OCI-LY7 (cell line): ENCODE results near the gene ZNF276. TPM values are rescaled to one million over a fixed set of nuclear protein-coding genes. Genes with fewer than 3 reads are reported as not detected.

Source experiments
- BruUV-seq: library from RNA; stranded (reverse); fragments of 400-500 nt; replicated peaks from 2 replicates; lab custom pipeline; 2021; lab: Mats Ljungman, UMichigan
- CTCF ChIA-PET: fragments of 300-600 bp; sonication (Branson Sonifier 250); formaldehyde crosslinking; loops from one replicate; lab custom pipeline; 2022; ENCODE audit warnings: antibody characterized with exemption; ENCODE audit not compliant: unreplicated experiment; lab: Charles Lee
- POLR2A ChIA-PET: fragments of 300-600 bp; sonication (Branson Sonifier 250); formaldehyde crosslinking; loops from one replicate; lab custom pipeline; 2022; ENCODE audit warnings: antibody characterized with exemption; lab: Charles Lee
- DNase-seq: peaks from one replicate; pipeline ENCODE4 v3.0.0-alpha.2; 2015; ENCODE audit warnings: low spot score
- H2AFZ ChIP-seq: fragments of 200-600 bp; sonication (generic), shearing (Covaris generic); 2 replicates; pipeline ENCODE4 v1.6.1; 2014; ENCODE audit warnings: mild to moderate bottlenecking, antibody characterized with exemption, low read length, moderate library complexity
- H3K27ac ChIP-seq: fragments of 200-600 bp; sonication (generic); 2 replicates; pipeline ENCODE4 v1.5.1; 2014; ENCODE audit warnings: mixed run types, low read depth, mild to moderate bottlenecking, moderate library complexity, low read length, inconsistent platforms; ENCODE audit not compliant: poor library complexity, severe bottlenecking
- H3K36me3 ChIP-seq: fragments of 200-600 bp; sonication (generic); 2 replicates; pipeline ENCODE4 v1.6.1; 2014; ENCODE audit warnings: mild to moderate bottlenecking, antibody characterized with exemption, low read length, moderate library complexity, mixed read lengths; ENCODE audit not compliant: insufficient read depth
- H3K4me1 ChIP-seq: fragments of 200-600 bp; sonication (generic); 2 replicates; pipeline ENCODE4 v1.5.1; 2014; ENCODE audit warnings: mild to moderate bottlenecking, low read length; ENCODE audit not compliant: insufficient read depth, poor library complexity, severe bottlenecking
- H3K4me2 ChIP-seq: fragments of 200-600 bp; sonication (generic); 2 replicates; pipeline ENCODE4 v1.6.1; 2014; ENCODE audit warnings: mild to moderate bottlenecking, low read length
- H3K4me3 ChIP-seq: fragments of 200-600 bp; sonication (generic); 2 replicates; pipeline ENCODE4 v1.5.1; 2014; ENCODE audit warnings: mild to moderate bottlenecking, low read depth, low read length; ENCODE audit not compliant: poor library complexity, severe bottlenecking
- H3K79me2 ChIP-seq: fragments of 200-600 bp; sonication (generic); 2 replicates; pipeline ENCODE4 v1.6.1; 2016; ENCODE audit warnings: low read depth, mild to moderate bottlenecking, low read length, moderate library complexity, mixed read lengths; ENCODE audit not compliant: insufficient read depth
- H3K9me2 ChIP-seq: fragments of 200-600 bp; sonication (generic); 2 replicates; pipeline ENCODE4 v1.6.1; 2016; ENCODE audit warnings: mild to moderate bottlenecking, low read length, mixed read lengths; ENCODE audit not compliant: insufficient read depth
- H3K9me3 ChIP-seq: fragments of 200-600 bp; sonication (generic); 2 replicates; pipeline ENCODE4 v1.6.1; 2014; ENCODE audit warnings: mild to moderate bottlenecking, mixed run types, low read length, mixed read lengths
- H4K20me1 ChIP-seq: fragments of 200-600 bp; sonication (generic); 2 replicates; pipeline ENCODE4 v1.6.1; 2014; ENCODE audit warnings: mild to moderate bottlenecking, antibody characterized with exemption, low read length, moderate library complexity, mixed read lengths; ENCODE audit not compliant: insufficient read depth
- EZH2phosphoT487 ChIP-seq: fragments of 200-600 bp; sonication (generic); IDR thresholded peaks from 2 replicates; pipeline ENCODE4 v1.6.1; 2018; ENCODE audit warnings: low read depth, borderline replicate concordance, mild to moderate bottlenecking, mixed run types, antibody characterized with exemption, low read length, moderate library complexity, mixed read lengths
- intact Hi-C: fragments of 100-400 bp; cut with micrococcal nuclease; formaldehyde crosslinking; loops from one replicate; pipeline ENCODE4 v1.10.0; 2022; ENCODE audit not compliant: unreplicated experiment
- total RNA-seq, 2 experiments: library from RNA; depleted of rRNA in 1 of 2; stranded (reverse); fragments of >200 nt in 1 of 2; shearing (Covaris generic) in 1 of 2; gene quantifications; 2 replicates each; pipeline ENCODE4 v1.2.3, GENCODE V29; 2014 to 2022
- TF ChIP-seq, protein P1 (sequence below): fragments of 200-600 bp; sonication (generic); conservative IDR thresholded peaks from 2 replicates; pipeline ENCODE4 v1.5.1; 2014; ENCODE audit warnings: mild to moderate bottlenecking, antibody characterized with exemption, low read length, moderate library complexity, mixed read lengths

ZNF276 gene
- total RNA-seq, 2 experiments from 2014 or later, result 27.4 to 30.8 TPM

DNA sequence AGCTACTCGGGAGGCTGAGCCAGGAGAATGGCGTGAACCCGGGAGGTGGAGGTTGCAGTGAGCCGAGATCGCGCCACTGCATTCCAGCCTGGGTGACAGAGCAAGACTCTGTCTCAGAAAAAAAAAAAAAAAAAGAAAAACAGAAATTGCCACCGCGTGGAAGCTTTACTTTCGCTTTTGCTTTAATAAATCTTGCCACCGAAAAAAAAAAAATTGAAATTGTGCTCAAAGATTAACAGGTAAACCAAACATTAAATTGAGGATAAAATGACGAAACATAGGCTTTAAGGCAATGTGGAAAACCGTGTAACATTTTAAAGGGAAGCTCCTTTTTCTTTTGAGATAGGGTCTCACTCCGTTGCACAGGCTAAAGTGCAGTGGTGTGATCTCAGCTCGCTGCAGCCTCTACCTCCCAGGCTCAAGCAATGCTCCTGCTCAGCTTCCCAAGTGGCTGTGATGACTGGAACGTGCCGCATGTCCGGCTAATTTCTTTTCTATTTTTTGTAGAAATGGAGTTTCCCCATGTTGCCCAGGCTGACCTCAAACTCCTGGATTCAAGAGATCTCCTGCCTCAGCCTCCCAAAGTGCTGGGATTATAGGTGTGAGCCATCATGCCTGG lies 40.1 kb downstream of the ZNF276 start:
- Histone ChIP-seq H3K4me3 (no peak overlapping the region), H3K27ac (no peak overlapping the region)

DNA sequence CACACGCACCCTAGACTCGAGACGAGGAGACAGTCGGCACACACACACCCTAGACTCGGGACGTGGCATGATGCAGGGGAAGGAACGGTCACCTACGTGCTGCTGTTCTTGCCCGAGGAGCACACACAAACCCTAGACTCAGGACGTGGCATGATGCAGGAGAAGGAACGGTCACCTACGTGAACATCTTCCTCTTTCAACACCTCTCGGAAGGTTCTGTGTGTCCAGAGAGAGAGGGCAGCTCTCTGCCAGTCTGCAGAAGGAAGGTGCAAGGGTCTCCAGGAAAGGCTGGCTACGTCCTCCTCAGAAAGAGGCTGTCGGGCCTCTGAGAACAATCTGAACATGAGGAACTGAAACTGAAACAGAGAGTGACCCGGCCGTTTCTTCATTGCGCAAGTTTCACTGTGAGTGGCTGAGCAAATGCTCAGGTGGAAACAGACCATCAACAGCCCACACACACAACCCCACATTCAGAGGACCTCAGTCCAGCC lies 43.4 kb downstream of the ZNF276 start:
- ChIA-PET POLR2A (interaction anchor here (0.6 kb wide), 1 partner anchor 63 kb away, joined by 4 read pairs; the partner anchor contains the start of gene SPATA2L), CTCF (no interaction called here)
- Histone ChIP-seq H4K20me1 (no peaks in the 10 kb centered on the region), H3K4me1 (peaks cover 20% of the 10 kb centered on the region), H2AFZ (no peak overlapping the region), H3K9me2 (no peaks in the 10 kb centered on the region), H3K4me2 (peak overlapping the region; percentile 57), H3K27ac (peak overlapping the region; percentile 84), H3K4me3 (peak overlapping the region; percentile 32), H3K79me2 (peaks cover 12% of the 10 kb centered on the region; the same call in 1 of the 2 replicates), H3K36me3 (peaks cover 97% of the 10 kb centered on the region), H3K9me3 (no peaks in the 10 kb centered on the region)
- BruUV-seq, result no TSS peak
- peak; percentile 93 for DNase-seq
- intact Hi-C loops, result loop anchor here (1.0 to 5.0 kb wide), 2 partner anchors 47 to 98 kb away; no protein-coding TSS in a partner anchor
- TF ChIP-seq EZH2phosphoT487, result no peak
- TF ChIP-seq, protein P1, sequence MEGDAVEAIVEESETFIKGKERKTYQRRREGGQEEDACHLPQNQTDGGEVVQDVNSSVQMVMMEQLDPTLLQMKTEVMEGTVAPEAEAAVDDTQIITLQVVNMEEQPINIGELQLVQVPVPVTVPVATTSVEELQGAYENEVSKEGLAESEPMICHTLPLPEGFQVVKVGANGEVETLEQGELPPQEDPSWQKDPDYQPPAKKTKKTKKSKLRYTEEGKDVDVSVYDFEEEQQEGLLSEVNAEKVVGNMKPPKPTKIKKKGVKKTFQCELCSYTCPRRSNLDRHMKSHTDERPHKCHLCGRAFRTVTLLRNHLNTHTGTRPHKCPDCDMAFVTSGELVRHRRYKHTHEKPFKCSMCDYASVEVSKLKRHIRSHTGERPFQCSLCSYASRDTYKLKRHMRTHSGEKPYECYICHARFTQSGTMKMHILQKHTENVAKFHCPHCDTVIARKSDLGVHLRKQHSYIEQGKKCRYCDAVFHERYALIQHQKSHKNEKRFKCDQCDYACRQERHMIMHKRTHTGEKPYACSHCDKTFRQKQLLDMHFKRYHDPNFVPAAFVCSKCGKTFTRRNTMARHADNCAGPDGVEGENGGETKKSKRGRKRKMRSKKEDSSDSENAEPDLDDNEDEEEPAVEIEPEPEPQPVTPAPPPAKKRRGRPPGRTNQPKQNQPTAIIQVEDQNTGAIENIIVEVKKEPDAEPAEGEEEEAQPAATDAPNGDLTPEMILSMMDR, result no peak

More for the DNA sequence above, 40.1 kb downstream of the ZNF276 start:
- no peaks in the 10 kb centered on the region for H3K9me2 ChIP-seq
- peaks cover 16% of the 10 kb centered on the region; the same call in 1 of the 2 replicates for H3K79me2 ChIP-seq
- POLR2A ChIA-PET, result interaction anchor here (0.7 kb wide), 2 partner anchors 23 to 88 kb away, joined by 3 to 5 read pairs; no protein-coding TSS in a partner anchor
- BruUV-seq, result no TSS peak
- CTCF ChIA-PET, result no interaction called here
- TF ChIP-seq, protein P1, result no peak
- no peak for TF ChIP-seq EZH2phosphoT487
- DNase-seq, result no peak
- H3K4me2 ChIP-seq, result no peak overlapping the region
- H3K9me3 ChIP-seq, result no peaks in the 10 kb centered on the region
- H4K20me1 ChIP-seq, result no peaks in the 10 kb centered on the region
- H3K36me3 ChIP-seq, result peaks cover 95% of the 10 kb centered on the region
- intact Hi-C loops, result no loop called here
- peaks cover 20% of the 10 kb centered on the region for H3K4me1 ChIP-seq
- no peak overlapping the region for H2AFZ ChIP-seq
